ENCODE results near the gene ANXA2. TPM values are rescaled to one million over a fixed set of nuclear protein-coding genes. Genes with fewer than 3 reads are reported as not detected.

ANXA2 gene
- total and polyA plus RNA-seq, 2 donors (not counting 1 experiment from before 2014, with no cell fraction given): 116 to 133 TPM

- no peak for ATAC-seq (ENCODE audit: low read depth)
- Histone ChIP-seq H3K4me3 (ENCODE audit: control extremely low read depth in 1 of 5, extremely low read depth in 1 of 5, insufficient read depth in 1 of 5, low read depth in 2 of 5, low read length in 4 of 5) (no peak overlapping the region), H4K20me1 (ENCODE audit: control insufficient read depth, insufficient read depth, low read length, poor library complexity, severe bottlenecking) (no peaks in the 10 kb centered on the region), H3K9ac (ENCODE audit: low read length) (no peak overlapping the region), H3K9me3 (ENCODE audit: control extremely low read depth in 1 of 3, control insufficient read depth in 2 of 3, insufficient read depth in 1 of 3, low read length in 2 of 3) (no peaks in the 10 kb centered on the region), H3K79me2 (ENCODE audit: control insufficient read depth, insufficient read depth, low read length) (no peaks in the 10 kb centered on the region), H3K4me2 (replicated peaks; ENCODE audit: low read depth, low read length, poor library complexity, severe bottlenecking) (no peak overlapping the region), H3K36me3 (replicated peaks in 1 of 2; ENCODE audit: control extremely low read depth in 1 of 2, control insufficient read depth in 1 of 2, extremely low read depth in 1 of 2, insufficient read depth in 2 of 2, low read length in 1 of 2) (peaks cover 5 to 31% of the 10 kb centered on the region in 2 experiments), H2AFZ (ENCODE audit: insufficient read depth, low read depth, low read length, poor library complexity, severe bottlenecking) (no peak overlapping the region), H3K4me1 (ENCODE audit: control insufficient read depth in 2 of 2, insufficient read depth in 2 of 2, low read length in 2 of 2) (no peaks in the 10 kb centered on the region), H3K27ac (ENCODE audit: low read length in 2 of 2) (no peak overlapping the region), H3K27me3 (replicated peaks in 1 of 4; ENCODE audit: control extremely low read depth in 1 of 4, control insufficient read depth in 3 of 4, insufficient read depth in 4 of 4, low read length in 3 of 4) (no peaks in the 10 kb centered on the region)
- ChIA-PET CTCF (interaction anchor here (2.2 to 2.4 kb wide), 2 partner anchors 10 to 81 kb away, joined by 4 to 15 read pairs; no protein-coding TSS in a partner anchor), POLR2A (no interaction called here)
- DNase-seq: no peak
- no peaks in the 10 kb centered on the region for H3K4me1 Mint-ChIP-seq
- WGBS (ENCODE audit: insufficient coverage): no CpG with 5 or more reads among the region's 1 CpG
- no peaks in the 10 kb centered on the region for H3K9me3 Mint-ChIP-seq (ENCODE audit: insufficient read depth)
- intact Hi-C loops (cut with micrococcal nuclease): no loop called here
- no peaks in the 10 kb centered on the region for H3K27me3 Mint-ChIP-seq
- H3K27ac Mint-ChIP-seq: no peak overlapping the region
- TF ChIP-seq CTCF (IDR thresholded peaks at IDR 0.05) (no peak), EZH2 (IDR thresholded peaks at IDR 0.05; ENCODE audit: borderline replicate concordance, insufficient read depth, low read depth, low read length, poor library complexity, severe bottlenecking) (no peak)
- no peak overlapping the region for H3K4me3 Mint-ChIP-seq
Measured at GRCh38 chr15:60441331-60441730, 43.5 kb upstream of the ANXA2 start.

- no peak for TF ChIP-seq EZH2 (IDR thresholded peaks at IDR 0.05; ENCODE audit: borderline replicate concordance, insufficient read depth, low read depth, low read length, poor library complexity, severe bottlenecking)
- no peak for TF ChIP-seq CTCF (IDR thresholded peaks at IDR 0.05)
- H3K4me2 ChIP-seq (replicated peaks; ENCODE audit: low read depth, low read length, poor library complexity, severe bottlenecking): no peak overlapping the region
- ChIA-PET POLR2A (no interaction called here), CTCF (no interaction called here)
- Mint-ChIP-seq H3K4me1 (no peaks in the 10 kb centered on the region), H3K27me3 (no peaks in the 10 kb centered on the region), H3K9me3 (ENCODE audit: insufficient read depth) (no peaks in the 10 kb centered on the region), H3K27ac (no peak overlapping the region), H3K4me3 (no peak overlapping the region)
- no peak overlapping the region for H3K4me3 ChIP-seq (ENCODE audit: control extremely low read depth in 1 of 5, extremely low read depth in 1 of 5, insufficient read depth in 1 of 5, low read depth in 2 of 5, low read length in 4 of 5)
- H2AFZ ChIP-seq (ENCODE audit: insufficient read depth, low read depth, low read length, poor library complexity, severe bottlenecking): no peak overlapping the region
- ATAC-seq (ENCODE audit: low read depth) (no peak), DNase-seq (no peak)
- peaks cover 9 to 43% of the 10 kb centered on the region in 2 experiments for H3K36me3 ChIP-seq (replicated peaks in 1 of 2; ENCODE audit: control extremely low read depth in 1 of 2, control insufficient read depth in 1 of 2, extremely low read depth in 1 of 2, insufficient read depth in 2 of 2, low read length in 1 of 2)
- no peaks in the 10 kb centered on the region for H3K4me1 ChIP-seq (ENCODE audit: control insufficient read depth in 2 of 2, insufficient read depth in 2 of 2, low read length in 2 of 2)
- intact Hi-C loops (cut with micrococcal nuclease): no loop called here
- no peak overlapping the region for H3K27ac ChIP-seq (ENCODE audit: low read length in 2 of 2)
- WGBS (ENCODE audit: insufficient coverage): no CpG with 5 or more reads among the region's 1 CpG
- no peak overlapping the region for H3K9ac ChIP-seq (ENCODE audit: low read length)
- H3K27me3 ChIP-seq (replicated peaks in 1 of 4; ENCODE audit: control extremely low read depth in 1 of 4, control insufficient read depth in 3 of 4, insufficient read depth in 4 of 4, low read length in 3 of 4): no peaks in the 10 kb centered on the region
- no peaks in the 10 kb centered on the region for H4K20me1 ChIP-seq (ENCODE audit: control insufficient read depth, insufficient read depth, low read length, poor library complexity, severe bottlenecking)
- no peaks in the 10 kb centered on the region for H3K9me3 ChIP-seq (ENCODE audit: control extremely low read depth in 1 of 3, control insufficient read depth in 2 of 3, insufficient read depth in 1 of 3, low read length in 2 of 3)
- no peaks in the 10 kb centered on the region for H3K79me2 ChIP-seq (ENCODE audit: control insufficient read depth, insufficient read depth, low read length)
Measured at GRCh38 chr15:60438646-60439045, 40.9 kb upstream of the ANXA2 start.
